Heart left ventricle (tissue), 13 donors: ENCODE results near the gene PDGFD.

ENCODE experiments used
- CTCF ChIP-seq, 12 donors: fragments of 200-600 bp; sonication (generic) in 4 of 12; IDR thresholded peaks; one replicate each; pipeline versions ENCODE4 v1.5.0 to v1.8.0; 2018 to 2022; ENCODE audit warnings: antibody characterized with exemption in 12 of 12, mild to moderate bottlenecking in 5 of 12
- POLR2A ChIP-seq, 2 donors: fragments of 450-650 bp; IDR thresholded peaks; one replicate each; pipeline ENCODE4 v1.6.1; 2017; ENCODE audit warnings: antibody characterized with exemption in 2 of 2, mild to moderate bottlenecking in 2 of 2, moderate library complexity in 2 of 2
- donor health status: ischemic (EF 13 %, LVEDD 7.1; RV severe dilation, severe dysfunction).
- donor health status: DM: no; HTN: yes; CAD: no.
- donor health status: DM: no; HTN: no; CAD: no.
- donor health status: ischemic (EF 25% LVEDD 6.9; RV normal size, moderate dysfunction).
- donor health status: ischemic (EF 25% LVEDD 5.7; RV mildly dilated, moderate dysfunction).
- donor health status: ischemic (EF 35%, LVEDD 5.7; RV mildly dilated, moderate dysfunction).
- donor health status: nonischemic (EF 11% LVEDD 7.7; RV severe dilation, severe dysfunction).
- donor health status: DM: yes; HTN: yes; CAD: no.
- donor health status: PGD.
- donor health status: ischemic (EF 29% LVEDD 5.4; RV normal size, mild dysfunction).
- donor health status: nonischemic (EF 23%, LVEDD 6.1; RV moderate dilation, normal function).

DNA sequence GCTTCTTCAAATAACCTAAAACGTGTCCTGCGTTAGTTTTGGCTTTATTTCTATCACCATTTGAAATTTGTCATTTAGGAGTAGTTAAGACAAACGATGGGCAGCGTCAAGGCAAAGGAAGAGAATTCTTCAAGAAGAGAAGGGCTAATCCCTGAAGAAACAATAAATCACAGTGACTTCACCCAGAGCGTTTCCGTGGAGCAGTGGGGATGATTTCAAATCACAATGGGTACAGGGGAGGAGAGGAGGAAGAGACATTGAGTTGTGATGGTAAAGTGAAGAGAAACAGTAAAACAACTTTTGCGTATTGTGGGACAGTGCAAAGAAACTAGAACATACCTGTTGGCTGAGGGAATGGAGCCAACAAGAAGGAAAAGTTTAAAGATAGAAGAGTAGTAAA, 9.7 kb downstream of the PDGFD start:
- TF ChIP-seq CTCF (IDR thresholded peaks at IDR 0.05), result no peak
- TF ChIP-seq POLR2A (IDR thresholded peaks at IDR 0.05), result no peak
